Trophoblast cell (in vitro differentiated cells and primary cell): ENCODE measurements around the gene ME3.
A peak's percentile ranks its signal among the peaks of the same experiment; 100 is the strongest.

ENCODE experiments used
- DNase-seq, 2 donors: peaks; one replicate each; pipeline ENCODE4 v3.0.0-alpha.2; 2016
- H2AFZ ChIP-seq: 2 replicates; pipeline ENCODE4 v1.6.1; 2013; ENCODE audit warnings: low read length, moderate library complexity, mild to moderate bottlenecking; ENCODE audit not compliant: insufficient read depth, poor library complexity
- H2AK5ac ChIP-seq: 2 replicates; pipeline ENCODE4 v1.6.1; 2013; ENCODE audit warnings: mild to moderate bottlenecking, low read length
- H2BK120ac ChIP-seq: 2 replicates; pipeline ENCODE4 v1.6.1; 2013; ENCODE audit warnings: low read length, mild to moderate bottlenecking, moderate library complexity; ENCODE audit not compliant: insufficient read depth, poor library complexity
- H2BK12ac ChIP-seq: 2 replicates; pipeline ENCODE4 v1.6.1; 2013; ENCODE audit warnings: mild to moderate bottlenecking, low read length, moderate library complexity
- H2BK5ac ChIP-seq: 2 replicates; pipeline ENCODE4 v1.6.1; 2013; ENCODE audit warnings: low read length, low read depth, moderate library complexity, mild to moderate bottlenecking; ENCODE audit not compliant: poor library complexity
- H3K14ac ChIP-seq: 2 replicates; pipeline ENCODE4 v1.6.1; 2013; ENCODE audit warnings: mild to moderate bottlenecking, low read length
- H3K18ac ChIP-seq: 2 replicates; pipeline ENCODE4 v1.6.1; 2013; ENCODE audit warnings: mild to moderate bottlenecking, low read length
- H3K23ac ChIP-seq: 2 replicates; pipeline ENCODE4 v1.6.1; 2013; ENCODE audit warnings: low read length
- H3K27ac ChIP-seq: 2 replicates; pipeline ENCODE4 v1.5.1; 2013; ENCODE audit warnings: low read depth, mild to moderate bottlenecking, inconsistent platforms, low read length, moderate library complexity
- H3K27me3 ChIP-seq: 2 replicates; pipeline ENCODE4 v1.6.1; 2013; ENCODE audit warnings: inconsistent platforms, mild to moderate bottlenecking, low read length, moderate library complexity; ENCODE audit not compliant: insufficient read depth
- H3K36me3 ChIP-seq, 2 experiments: 1 replicate in 1 of 2; 2 replicates in 1 of 2; pipeline ENCODE4 v1.6.1; 2013; ENCODE audit warnings: low read length in 2 of 2, mild to moderate bottlenecking in 2 of 2, moderate library complexity in 1 of 2; ENCODE audit not compliant: insufficient read depth in 2 of 2, control insufficient read depth in 1 of 2
- H3K4ac ChIP-seq: 2 replicates; pipeline ENCODE4 v1.6.1; 2013; ENCODE audit warnings: low read depth, mild to moderate bottlenecking, low read length, moderate library complexity
- H3K4me1 ChIP-seq, 2 experiments: 1 replicate in 1 of 2; 2 replicates in 1 of 2; pipeline ENCODE4 v1.6.1; 2013; ENCODE audit warnings: low read length in 2 of 2, mild to moderate bottlenecking in 2 of 2, moderate library complexity in 1 of 2; ENCODE audit not compliant: insufficient read depth in 2 of 2, control insufficient read depth in 1 of 2
- H3K4me2 ChIP-seq: 2 replicates; pipeline ENCODE4 v1.6.1; 2013; ENCODE audit warnings: inconsistent platforms, mild to moderate bottlenecking, low read length, moderate library complexity
- H3K4me3 ChIP-seq: 2 replicates; pipeline ENCODE4 v1.5.1; 2013; ENCODE audit warnings: mild to moderate bottlenecking, low read depth, low read length, inconsistent platforms
- H3K79me1 ChIP-seq: one replicate; pipeline ENCODE4 v1.6.1; 2013; ENCODE audit warnings: low read length
- H3K79me2 ChIP-seq: 2 replicates; pipeline ENCODE4 v1.6.1; 2013; ENCODE audit warnings: low read length, mild to moderate bottlenecking; ENCODE audit not compliant: control insufficient read depth, insufficient read depth, poor library complexity
- H3K9ac ChIP-seq: 2 replicates; pipeline ENCODE4 v1.6.1; 2013; ENCODE audit warnings: mild to moderate bottlenecking, low read length
- H3K9me3 ChIP-seq: 2 replicates; pipeline ENCODE4 v1.6.1; 2013; ENCODE audit warnings: low read depth, mild to moderate bottlenecking, control low read depth, inconsistent platforms, low read length; ENCODE audit not compliant: insufficient read depth
- H4K12ac ChIP-seq: 2 replicates; pipeline ENCODE4 v1.6.1; 2013; ENCODE audit warnings: low read depth, mild to moderate bottlenecking, low read length, moderate library complexity
- H4K8ac ChIP-seq: 2 replicates; pipeline ENCODE4 v1.6.1; 2013; ENCODE audit warnings: low read depth, mild to moderate bottlenecking, low read length, moderate library complexity
- H4K91ac ChIP-seq: one replicate; pipeline ENCODE4 v1.6.1; 2013; ENCODE audit warnings: low read depth, mild to moderate bottlenecking, low read length, moderate library complexity
- WGBS: extraction: QIAGEN DNeasy Blood & Tissue Kit; methylation state at CpG from one replicate; pipeline ENCODE4 v1.1.7; 2013; ENCODE audit warnings: missing lambda C conversion rate; ENCODE audit not compliant: insufficient read length, insufficient coverage; ENCODE audit errors: extremely low coverage; 5-methylcytosine and 5-hydroxymethylcytosine counted together

ME3 gene

GRCh38 chr11:86555866-86556265 is 116.5 kb downstream of the ME3 start:
- Histone ChIP-seq H2BK120ac (no peak overlapping the region), H3K36me3 (no peaks in the 10 kb centered on the region), H3K79me1 (peaks cover 19% of the 10 kb centered on the region), H4K12ac (no peak overlapping the region), H3K9me3 (peaks cover 2% of the 10 kb centered on the region), H2BK12ac (no peak overlapping the region), H4K91ac (no peak overlapping the region), H2AFZ (no peak overlapping the region), H3K9ac (no peak overlapping the region), H3K18ac (no peak overlapping the region), H3K4me2 (no peak overlapping the region), H4K8ac (no peak overlapping the region), H3K4me1 (peaks cover 3 to 6% of the 10 kb centered on the region in 2 experiments), H2BK5ac (no peak overlapping the region), H3K23ac (no peak overlapping the region), H3K4ac (no peak overlapping the region), H3K27ac (no peak overlapping the region), H3K14ac (no peak overlapping the region), H3K27me3 (no peaks in the 10 kb centered on the region), H3K79me2 (peaks cover 1% of the 10 kb centered on the region), H3K4me3 (no peak overlapping the region), H2AK5ac (no peak overlapping the region)
- no peak for DNase-seq

DNA sequence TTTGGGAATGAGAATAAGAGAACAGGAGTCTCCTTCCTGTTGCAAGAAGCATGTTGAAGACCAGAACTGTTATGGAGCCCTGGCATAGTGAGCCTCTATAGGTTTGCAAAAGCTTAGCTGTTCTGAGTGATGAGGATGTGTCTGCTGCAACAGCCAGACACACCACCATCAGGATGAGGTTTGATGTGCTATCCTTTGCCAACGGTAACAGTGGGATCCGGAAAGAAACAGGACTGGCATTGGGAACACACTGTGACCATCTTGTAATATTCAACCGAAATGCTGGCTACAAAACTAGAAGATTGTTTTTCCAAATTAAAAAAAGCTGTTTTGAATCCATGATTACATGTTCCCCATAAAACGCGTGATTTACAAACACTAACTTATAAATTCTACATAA is 117.0 kb downstream of the ME3 start:
- no peak overlapping the region for H2AFZ ChIP-seq
- H4K8ac ChIP-seq = no peak overlapping the region
- peaks cover 1% of the 10 kb centered on the region for H3K79me2 ChIP-seq
- no peak overlapping the region for H3K18ac ChIP-seq
- no peak overlapping the region for H3K9ac ChIP-seq
- no peaks in the 10 kb centered on the region for H3K27me3 ChIP-seq
- no peaks in the 10 kb centered on the region for H3K36me3 ChIP-seq
- no peak overlapping the region for H3K4me2 ChIP-seq
- H3K23ac ChIP-seq = no peak overlapping the region
- peaks cover 3 to 6% of the 10 kb centered on the region in 2 experiments for H3K4me1 ChIP-seq
- no peak for DNase-seq
- H3K27ac ChIP-seq = no peak overlapping the region
- H2BK12ac ChIP-seq = no peak overlapping the region
- no peak overlapping the region for H2BK120ac ChIP-seq
- no peak overlapping the region for H3K4me3 ChIP-seq
- H3K4ac ChIP-seq = no peak overlapping the region
- WGBS = no CpG with 5 or more reads among the region's 5 CpGs
- peaks cover 19% of the 10 kb centered on the region for H3K79me1 ChIP-seq
- no peak overlapping the region for H4K91ac ChIP-seq
- no peak overlapping the region for H2BK5ac ChIP-seq
- no peak overlapping the region for H3K14ac ChIP-seq
- H2AK5ac ChIP-seq = no peak overlapping the region
- peaks cover 2% of the 10 kb centered on the region for H3K9me3 ChIP-seq
- H4K12ac ChIP-seq = no peak overlapping the region

DNA sequence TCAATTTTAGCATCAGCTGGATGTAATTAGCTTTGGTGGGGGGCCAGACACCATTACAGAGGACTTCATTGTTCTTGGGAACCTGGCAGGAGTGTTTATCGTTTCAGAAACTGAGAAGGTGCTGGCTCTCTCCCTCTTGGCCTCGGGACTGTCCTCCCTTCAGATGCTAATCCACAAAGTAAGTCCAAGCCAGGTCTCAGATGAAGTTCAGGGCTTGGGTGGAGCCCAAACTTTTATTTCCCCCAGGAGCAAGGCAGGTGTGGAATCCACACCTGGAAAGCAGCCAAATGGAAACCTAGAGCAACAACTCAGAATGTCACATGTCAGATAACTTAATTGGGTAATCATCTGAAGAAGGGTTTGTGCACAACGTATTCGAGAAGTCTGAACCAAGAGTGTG is 119.2 kb downstream of the ME3 start:
- Histone ChIP-seq H2BK120ac (no peak overlapping the region), H3K9ac (no peak overlapping the region), H3K18ac (no peak overlapping the region), H2AFZ (no peak overlapping the region), H3K4ac (no peak overlapping the region), H3K9me3 (peaks cover 2% of the 10 kb centered on the region), H3K27ac (no peak overlapping the region), H2BK5ac (no peak overlapping the region), H3K14ac (no peak overlapping the region), H3K79me1 (peaks cover 4% of the 10 kb centered on the region), H3K4me1 (no peaks in the 10 kb centered on the region), H2BK12ac (no peak overlapping the region), H3K27me3 (no peaks in the 10 kb centered on the region), H4K12ac (no peak overlapping the region), H3K4me3 (no peak overlapping the region), H4K91ac (no peak overlapping the region), H3K79me2 (no peaks in the 10 kb centered on the region), H2AK5ac (no peak overlapping the region), H3K36me3 (no peaks in the 10 kb centered on the region), H3K4me2 (no peak overlapping the region), H4K8ac (no peak overlapping the region), H3K23ac (peak overlapping the region; percentile 15)
- WGBS = no CpG with 5 or more reads among the region's 4 CpGs
- DNase-seq = no peak

GRCh38 chr11:86551288-86552092 is 120.9 kb downstream of the ME3 start:
- Histone ChIP-seq H2BK12ac (no peak overlapping the region), H4K8ac (no peak overlapping the region), H3K27me3 (no peaks in the 10 kb centered on the region), H3K4me2 (no peak overlapping the region), H4K12ac (no peak overlapping the region), H3K23ac (no peak overlapping the region), H3K4me1 (peaks cover 0 to 2% of the 10 kb centered on the region in 2 experiments), H3K14ac (no peak overlapping the region), H2BK5ac (no peak overlapping the region), H3K27ac (no peak overlapping the region), H3K4ac (no peak overlapping the region), H3K79me1 (peaks cover 4% of the 10 kb centered on the region), H3K79me2 (no peaks in the 10 kb centered on the region), H3K18ac (no peak overlapping the region), H3K9ac (no peak overlapping the region), H2BK120ac (no peak overlapping the region), H3K4me3 (no peak overlapping the region), H4K91ac (no peak overlapping the region), H2AK5ac (no peak overlapping the region), H2AFZ (no peak overlapping the region), H3K36me3 (no peaks in the 10 kb centered on the region), H3K9me3 (peaks cover 2% of the 10 kb centered on the region)
- DNase-seq = no peak
- no CpG with 5 or more reads among the region's 4 CpGs for WGBS
